ENCODE measurements around the gene AIFM2.

The AIFM2 gene

DNA sequence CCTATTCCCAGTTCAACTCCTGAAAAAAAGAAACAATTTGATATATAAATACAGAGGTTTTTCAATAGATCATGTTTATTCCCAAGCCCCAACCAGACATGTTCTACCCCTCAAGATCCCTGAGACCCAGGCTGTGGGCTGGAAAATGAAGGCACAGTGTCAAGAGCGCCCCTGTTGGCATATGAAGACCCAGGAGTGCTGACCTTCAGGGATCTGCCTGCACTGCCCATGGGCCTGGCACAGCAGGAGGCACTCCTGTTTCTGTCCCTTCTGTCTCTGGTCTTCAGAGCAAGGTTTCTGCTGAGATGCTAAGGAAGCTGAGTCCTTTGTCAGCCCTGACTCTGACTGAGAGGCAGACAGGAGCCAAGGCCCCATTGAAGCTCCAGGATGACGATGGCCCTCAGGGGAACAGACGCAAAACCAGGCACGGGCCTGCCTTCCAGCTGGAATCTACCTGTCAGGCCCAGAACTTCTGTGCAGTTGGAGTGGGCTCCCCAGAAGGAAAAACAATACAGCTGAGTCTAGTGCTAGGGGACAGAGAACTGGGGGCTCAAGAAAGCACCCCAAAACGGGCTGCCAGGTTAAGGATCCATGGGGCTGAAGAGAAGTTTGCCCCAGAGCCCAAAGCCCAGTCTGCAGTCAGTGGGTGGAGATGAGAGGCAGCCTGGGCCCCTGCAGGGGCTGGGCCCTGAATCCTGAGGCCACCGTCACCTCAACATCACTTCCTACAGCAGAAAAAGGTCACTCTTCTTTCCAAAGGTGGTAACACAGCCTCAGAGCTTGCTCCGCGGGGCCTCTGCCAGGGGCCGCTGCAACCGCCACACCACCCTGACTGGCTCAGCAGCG, 6.7 kb upstream of the AIFM2 start:
- no peak overlapping the region for H2AFZ ChIP-seq (ENCODE audit: low read depth, low read length)
- H3K27me3 ChIP-seq (ENCODE audit: control insufficient read depth in 1 of 2, insufficient read depth in 1 of 2, low read length in 2 of 2): no peaks in the 10 kb centered on the region
- H2BK5ac ChIP-seq (ENCODE audit: low read depth, low read length, poor library complexity, severe bottlenecking): no peak overlapping the region
- no peaks in the 10 kb centered on the region for H3K4me1 ChIP-seq (ENCODE audit: control insufficient read depth, insufficient read depth, low read depth, low read length)
- no peak overlapping the region for H4K8ac ChIP-seq (ENCODE audit: low read length)
- no peaks in the 10 kb centered on the region for H3K9me3 ChIP-seq (ENCODE audit: control insufficient read depth, low read length)
- no peak overlapping the region for H3K14ac ChIP-seq (ENCODE audit: low read length in 2 of 2)
- H3K79me1 ChIP-seq (replicated peaks; ENCODE audit: low read length, poor library complexity, severe bottlenecking): peaks cover 28% of the 10 kb centered on the region
- no peak overlapping the region for H3K18ac ChIP-seq (ENCODE audit: low read depth in 1 of 2, low read length in 2 of 2)
- H2BK12ac ChIP-seq (ENCODE audit: low read length in 2 of 2): no peak overlapping the region
- no peak overlapping the region for H4K91ac ChIP-seq (ENCODE audit: low read length)
- H3K9ac ChIP-seq (ENCODE audit: low read length): no peak overlapping the region
- no peak overlapping the region for H3K23ac ChIP-seq (ENCODE audit: low read length in 2 of 2)
- no peak for DNase-seq
- H2BK15ac ChIP-seq (ENCODE audit: low read depth, poor library complexity, severe bottlenecking): no peak overlapping the region
- WGBS: 91% methylated on average over 11 of the region's 11 CpGs
- no peak overlapping the region for H3K27ac ChIP-seq (ENCODE audit: low read length, poor library complexity, severe bottlenecking)
- H3K4ac ChIP-seq (ENCODE audit: low read depth in 1 of 2, low read length in 2 of 2): no peak overlapping the region
- H3K4me3 ChIP-seq (ENCODE audit: insufficient read depth in 1 of 2, low read depth in 1 of 2, low read length in 2 of 2): no peak overlapping the region
- H3K36me3 ChIP-seq (ENCODE audit: control insufficient read depth in 1 of 2, insufficient read depth in 2 of 2, low read depth in 1 of 2, low read length in 2 of 2): peaks cover 39 to 54% of the 10 kb centered on the region in 2 experiments
- H2BK120ac ChIP-seq (ENCODE audit: low read depth, low read length): no peak overlapping the region
- H2AK5ac ChIP-seq (ENCODE audit: low read length, severe bottlenecking): no peak overlapping the region
- no peak overlapping the region for H3K4me2 ChIP-seq (ENCODE audit: low read length, poor library complexity, severe bottlenecking)

DNA sequence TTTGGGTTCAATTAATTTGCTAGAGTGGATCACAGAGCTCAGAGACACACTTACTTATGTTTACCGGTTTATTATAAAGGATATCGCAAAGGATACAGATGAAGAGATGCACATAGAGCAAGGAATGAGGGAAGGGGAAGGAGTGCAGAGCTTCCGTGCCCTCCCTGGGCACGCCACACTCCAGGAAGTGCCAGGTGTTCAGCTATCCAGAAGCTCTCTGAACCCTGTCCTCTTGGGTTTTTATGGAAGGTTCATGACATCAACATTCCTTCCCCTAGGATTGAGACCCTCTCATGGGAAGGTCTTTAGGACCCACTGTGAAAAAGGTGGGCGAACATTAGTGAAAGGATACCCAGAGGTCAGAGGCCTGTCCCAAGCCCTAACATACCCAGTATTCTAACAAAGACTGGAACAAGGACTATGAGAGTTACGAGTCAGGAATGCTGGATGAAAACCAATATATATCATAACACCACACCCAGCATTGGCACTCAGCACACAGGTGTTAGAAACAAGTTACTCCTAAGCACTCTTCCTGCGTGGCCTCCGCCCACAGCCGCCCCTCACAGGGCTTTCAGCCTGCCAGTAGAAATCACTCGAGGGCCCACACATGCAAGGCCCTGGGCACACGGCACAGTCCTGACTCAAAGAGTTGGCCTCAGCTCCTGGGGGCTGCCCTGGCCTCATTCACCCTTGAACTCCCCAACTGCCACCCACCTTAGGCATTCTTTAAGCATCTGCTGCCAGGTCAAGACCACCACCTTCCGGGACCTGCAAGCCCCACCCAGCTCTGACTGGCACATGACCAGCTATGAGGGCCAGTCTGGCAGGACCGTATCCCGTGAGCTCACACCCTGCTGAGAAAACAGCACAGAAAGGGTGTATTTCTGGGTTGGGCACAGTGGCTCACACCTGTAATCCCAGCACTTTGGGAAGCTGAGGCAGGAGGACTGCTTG, 5.6 kb upstream of the AIFM2 start:
- Histone ChIP-seq H2AFZ (ENCODE audit: low read depth, low read length) (no peak overlapping the region), H3K36me3 (ENCODE audit: control insufficient read depth in 1 of 2, insufficient read depth in 2 of 2, low read depth in 1 of 2, low read length in 2 of 2) (peaks cover 28 to 46% of the 10 kb centered on the region in 2 experiments)
- 94% methylated on average over 14 of the region's 14 CpGs for WGBS

DNA sequence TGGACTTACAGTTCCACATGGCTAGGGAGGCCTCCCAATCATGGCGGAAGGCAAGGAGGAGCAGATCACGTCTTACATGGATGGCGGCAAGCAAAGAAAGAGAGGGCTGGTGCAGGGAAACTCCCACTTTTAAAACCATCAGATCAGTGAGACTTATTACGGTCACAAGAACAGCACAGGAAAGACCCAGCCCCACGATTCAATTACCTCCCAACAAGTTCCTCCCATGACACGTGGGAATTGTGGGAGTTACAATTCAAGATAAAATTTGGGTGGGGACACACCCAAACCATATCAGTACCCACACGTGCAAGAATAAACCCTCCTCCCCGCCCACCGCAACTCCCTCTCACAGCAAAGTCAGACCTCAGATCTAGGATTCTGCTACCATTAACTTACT, 4.5 kb upstream of the AIFM2 start:
- Histone ChIP-seq H3K4me1 (ENCODE audit: control insufficient read depth, insufficient read depth, low read depth, low read length) (peaks cover 12% of the 10 kb centered on the region), H3K9me3 (ENCODE audit: control insufficient read depth, low read length) (no peaks in the 10 kb centered on the region), H4K91ac (ENCODE audit: low read length) (no peak overlapping the region), H3K23ac (ENCODE audit: low read length in 2 of 2) (no peak overlapping the region), H2AFZ (ENCODE audit: low read depth, low read length) (no peak overlapping the region), H2BK12ac (ENCODE audit: low read length in 2 of 2) (no peak overlapping the region), H3K4me3 (ENCODE audit: insufficient read depth in 1 of 2, low read depth in 1 of 2, low read length in 2 of 2) (no peak overlapping the region), H3K9ac (ENCODE audit: low read length) (no peak overlapping the region), H2BK15ac (ENCODE audit: low read depth, poor library complexity, severe bottlenecking) (no peak overlapping the region), H3K4me2 (ENCODE audit: low read length, poor library complexity, severe bottlenecking) (no peak overlapping the region), H3K14ac (ENCODE audit: low read length in 2 of 2) (no peak overlapping the region), H2BK120ac (ENCODE audit: low read depth, low read length) (no peak overlapping the region), H3K27me3 (ENCODE audit: control insufficient read depth in 1 of 2, insufficient read depth in 1 of 2, low read length in 2 of 2) (no peaks in the 10 kb centered on the region), H2AK5ac (ENCODE audit: low read length, severe bottlenecking) (no peak overlapping the region), H4K8ac (ENCODE audit: low read length) (no peak overlapping the region), H3K18ac (ENCODE audit: low read depth in 1 of 2, low read length in 2 of 2) (no peak overlapping the region), H3K79me1 (replicated peaks; ENCODE audit: low read length, poor library complexity, severe bottlenecking) (peaks cover 14% of the 10 kb centered on the region), H3K36me3 (ENCODE audit: control insufficient read depth in 1 of 2, insufficient read depth in 2 of 2, low read depth in 1 of 2, low read length in 2 of 2) (peaks cover 20 to 37% of the 10 kb centered on the region in 2 experiments), H2BK5ac (ENCODE audit: low read depth, low read length, poor library complexity, severe bottlenecking) (no peak overlapping the region), H3K4ac (ENCODE audit: low read depth in 1 of 2, low read length in 2 of 2) (no peak overlapping the region), H3K27ac (ENCODE audit: low read length, poor library complexity, severe bottlenecking) (no peak overlapping the region)
- 85% methylated on average over 9 of the region's 9 CpGs for WGBS
- no peak for DNase-seq

More for the DNA sequence above, 5.6 kb upstream of the AIFM2 start:
- Histone ChIP-seq H2BK15ac (ENCODE audit: low read depth, poor library complexity, severe bottlenecking) (no peak overlapping the region), H3K4me3 (ENCODE audit: insufficient read depth in 1 of 2, low read depth in 1 of 2, low read length in 2 of 2) (no peak overlapping the region), H3K9ac (ENCODE audit: low read length) (no peak overlapping the region), H3K4ac (ENCODE audit: low read depth in 1 of 2, low read length in 2 of 2) (no peak overlapping the region), H3K27me3 (ENCODE audit: control insufficient read depth in 1 of 2, insufficient read depth in 1 of 2, low read length in 2 of 2) (no peaks in the 10 kb centered on the region), H2BK12ac (ENCODE audit: low read length in 2 of 2) (no peak overlapping the region), H3K4me1 (ENCODE audit: control insufficient read depth, insufficient read depth, low read depth, low read length) (peaks cover 2% of the 10 kb centered on the region), H4K8ac (ENCODE audit: low read length) (no peak overlapping the region), H2AK5ac (ENCODE audit: low read length, severe bottlenecking) (no peak overlapping the region), H2BK5ac (ENCODE audit: low read depth, low read length, poor library complexity, severe bottlenecking) (no peak overlapping the region), H3K27ac (ENCODE audit: low read length, poor library complexity, severe bottlenecking) (no peak overlapping the region), H2BK120ac (ENCODE audit: low read depth, low read length) (no peak overlapping the region), H4K91ac (ENCODE audit: low read length) (no peak overlapping the region), H3K18ac (ENCODE audit: low read depth in 1 of 2, low read length in 2 of 2) (no peak overlapping the region), H3K23ac (ENCODE audit: low read length in 2 of 2) (no peak overlapping the region), H3K4me2 (ENCODE audit: low read length, poor library complexity, severe bottlenecking) (no peak overlapping the region), H3K9me3 (ENCODE audit: control insufficient read depth, low read length) (no peaks in the 10 kb centered on the region), H3K79me1 (replicated peaks; ENCODE audit: low read length, poor library complexity, severe bottlenecking) (peaks cover 16% of the 10 kb centered on the region), H3K14ac (ENCODE audit: low read length in 2 of 2) (no peak overlapping the region)
- DNase-seq: no peak

DNA sequence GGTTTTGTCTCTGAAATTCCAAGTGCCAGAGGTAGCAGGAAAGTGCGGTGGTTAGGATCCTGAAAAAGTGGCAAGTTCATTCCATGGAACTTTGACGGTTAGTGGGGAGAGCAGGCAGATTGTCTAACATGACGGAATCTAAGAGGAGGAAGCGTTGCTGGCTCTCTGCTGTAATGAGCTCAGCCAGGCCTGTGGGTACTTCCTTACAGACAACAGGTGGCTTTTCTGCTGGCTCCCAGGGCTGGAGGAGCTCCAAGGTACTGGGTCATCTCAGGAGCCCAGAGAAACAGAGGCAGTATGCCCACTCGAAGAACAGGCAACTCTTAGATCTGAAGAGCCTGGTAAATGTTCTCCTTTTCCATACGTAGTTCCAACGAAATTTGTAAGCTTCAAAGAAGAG, 3.1 kb upstream of the AIFM2 start:
- Histone ChIP-seq H3K14ac (ENCODE audit: low read length in 2 of 2) (no peak overlapping the region), H3K23ac (ENCODE audit: low read length in 2 of 2) (no peak overlapping the region), H2AK5ac (ENCODE audit: low read length, severe bottlenecking) (no peak overlapping the region), H3K79me1 (replicated peaks; ENCODE audit: low read length, poor library complexity, severe bottlenecking) (peaks cover 11% of the 10 kb centered on the region), H2BK120ac (ENCODE audit: low read depth, low read length) (no peak overlapping the region), H2AFZ (ENCODE audit: low read depth, low read length) (no peak overlapping the region), H3K27ac (ENCODE audit: low read length, poor library complexity, severe bottlenecking) (no peak overlapping the region), H3K9ac (ENCODE audit: low read length) (no peak overlapping the region), H4K91ac (ENCODE audit: low read length) (no peak overlapping the region), H4K8ac (ENCODE audit: low read length) (no peak overlapping the region), H3K27me3 (ENCODE audit: control insufficient read depth in 1 of 2, insufficient read depth in 1 of 2, low read length in 2 of 2) (no peaks in the 10 kb centered on the region), H3K4me3 (ENCODE audit: insufficient read depth in 1 of 2, low read depth in 1 of 2, low read length in 2 of 2) (no peak overlapping the region), H3K9me3 (ENCODE audit: control insufficient read depth, low read length) (no peaks in the 10 kb centered on the region), H3K36me3 (ENCODE audit: control insufficient read depth in 1 of 2, insufficient read depth in 2 of 2, low read depth in 1 of 2, low read length in 2 of 2) (peaks cover 20 to 35% of the 10 kb centered on the region in 2 experiments), H3K18ac (ENCODE audit: low read depth in 1 of 2, low read length in 2 of 2) (no peak overlapping the region), H3K4me2 (ENCODE audit: low read length, poor library complexity, severe bottlenecking) (no peak overlapping the region), H2BK15ac (ENCODE audit: low read depth, poor library complexity, severe bottlenecking) (no peak overlapping the region), H2BK5ac (ENCODE audit: low read depth, low read length, poor library complexity, severe bottlenecking) (no peak overlapping the region), H3K4ac (ENCODE audit: low read depth in 1 of 2, low read length in 2 of 2) (no peak overlapping the region), H3K4me1 (ENCODE audit: control insufficient read depth, insufficient read depth, low read depth, low read length) (peaks cover 24% of the 10 kb centered on the region), H2BK12ac (ENCODE audit: low read length in 2 of 2) (no peak overlapping the region)
- no peak for DNase-seq
- WGBS: 97% methylated on average over 4 of the region's 7 CpGs

Data from mesenchymal stem cell (in vitro differentiated cells and primary cell).